Breast epithelium (tissue), 4 donors: ENCODE measurements around the gene HSDL2. TPM values are rescaled to one million over a fixed set of nuclear protein-coding genes. Genes with fewer than 3 reads are reported as not detected.
A peak's percentile ranks its signal among the peaks of the same experiment; 100 is the strongest.

Experiments used
- DNase-seq, 2 donors: peaks; one replicate each; pipeline ENCODE4 v3.0.0-alpha.2; 2019; ENCODE audit warnings: low spot score in 2 of 2
- H3K27ac ChIP-seq, 2 donors: fragments of 200-600 bp; sonication (generic) in 1 of 2; one replicate each; pipeline ENCODE4 v1.5.1; 2016 to 2019; ENCODE audit warnings: mild to moderate bottlenecking in 1 of 2
- H3K27me3 ChIP-seq, 2 donors: fragments of 200-600 bp; sonication (generic) in 1 of 2; one replicate each; pipeline versions ENCODE4 v1.5.1 to v1.6.0; 2017 to 2019; ENCODE audit warnings: control low read depth in 1 of 2, mild to moderate bottlenecking in 1 of 2
- H3K36me3 ChIP-seq: fragments of 200-600 bp; one replicate; pipeline ENCODE4 v1.5.1; 2019
- H3K4me1 ChIP-seq, 2 donors: fragments of 200-600 bp; sonication (generic); one replicate each; pipeline ENCODE4 v1.5.1; 2016 to 2019; ENCODE audit warnings: control low read depth in 1 of 2
- H3K4me3 ChIP-seq, 3 donors: fragments of 200-600 bp; sonication (generic); 1 replicate in 2 of 3; 2 replicates in 1 of 3; pipeline ENCODE4 v1.5.1; 2016 to 2019; ENCODE audit warnings: mild to moderate bottlenecking in 3 of 3, moderate library complexity in 2 of 3
- H3K9me3 ChIP-seq, 2 donors: fragments of 200-600 bp; sonication (generic) in 1 of 2; one replicate each; pipeline ENCODE4 v1.5.1; 2016 to 2019; ENCODE audit warnings: control low read depth in 1 of 2
- POLR2A ChIP-seq: fragments of 450-650 bp; IDR thresholded peaks from one replicate; pipeline ENCODE4 v1.6.1; 2016; ENCODE audit warnings: antibody characterized with exemption, mild to moderate bottlenecking, moderate library complexity
- POLR2AphosphoS5 ChIP-seq, 3 donors: sonication (generic); formaldehyde crosslinking; IDR thresholded peaks; one replicate each; pipeline ENCODE4 v1.6.1; 2017; ENCODE audit warnings: antibody characterized with exemption in 3 of 3
- intact Hi-C: fragments of 100-400 bp; cut with DNase I; formaldehyde crosslinking; loops from one replicate; pipeline ENCODE4 v1.15.1; 2023; ENCODE audit warnings: low total_unique reads
- total RNA-seq, 3 donors: library from RNA; depleted of rRNA; stranded (reverse); fragments of >200 nt; gene quantifications; one replicate each; pipeline ENCODE4 v1.1.0, GENCODE V29; 2016
- TF ChIP-seq, protein P1 (sequence below), 3 donors: fragments of 450-650 bp; IDR thresholded peaks; one replicate each; pipeline ENCODE4 v1.5.1; 2016 to 2017; ENCODE audit warnings: antibody characterized with exemption in 3 of 3, mild to moderate bottlenecking in 3 of 3, moderate library complexity in 3 of 3

Gene HSDL2
- total RNA-seq, 3 donors from 2014 or later: 30.7 to 124 (median 52.8) TPM

GRCh38 chr9:112379177-112380101 lies 469 bp upstream of the HSDL2 start:
- TF ChIP-seq, protein P1, sequence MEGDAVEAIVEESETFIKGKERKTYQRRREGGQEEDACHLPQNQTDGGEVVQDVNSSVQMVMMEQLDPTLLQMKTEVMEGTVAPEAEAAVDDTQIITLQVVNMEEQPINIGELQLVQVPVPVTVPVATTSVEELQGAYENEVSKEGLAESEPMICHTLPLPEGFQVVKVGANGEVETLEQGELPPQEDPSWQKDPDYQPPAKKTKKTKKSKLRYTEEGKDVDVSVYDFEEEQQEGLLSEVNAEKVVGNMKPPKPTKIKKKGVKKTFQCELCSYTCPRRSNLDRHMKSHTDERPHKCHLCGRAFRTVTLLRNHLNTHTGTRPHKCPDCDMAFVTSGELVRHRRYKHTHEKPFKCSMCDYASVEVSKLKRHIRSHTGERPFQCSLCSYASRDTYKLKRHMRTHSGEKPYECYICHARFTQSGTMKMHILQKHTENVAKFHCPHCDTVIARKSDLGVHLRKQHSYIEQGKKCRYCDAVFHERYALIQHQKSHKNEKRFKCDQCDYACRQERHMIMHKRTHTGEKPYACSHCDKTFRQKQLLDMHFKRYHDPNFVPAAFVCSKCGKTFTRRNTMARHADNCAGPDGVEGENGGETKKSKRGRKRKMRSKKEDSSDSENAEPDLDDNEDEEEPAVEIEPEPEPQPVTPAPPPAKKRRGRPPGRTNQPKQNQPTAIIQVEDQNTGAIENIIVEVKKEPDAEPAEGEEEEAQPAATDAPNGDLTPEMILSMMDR (IDR thresholded peaks at IDR 0.05): no peak
- TF ChIP-seq POLR2AphosphoS5 (IDR thresholded peaks at IDR 0.05) (peak; percentile 73 to 88 (median 77)), POLR2A (peak; percentile 64)
- H3K4me1 ChIP-seq: peaks cover 0 to 5% of the 10 kb centered on the region in 2 donors
- no peaks in the 10 kb centered on the region for H3K36me3 ChIP-seq
- no peaks in the 10 kb centered on the region for H3K27me3 ChIP-seq
- intact Hi-C loops: loop anchor here (5.0 kb wide), 1 partner anchor 622 kb away; no protein-coding TSS in a partner anchor
- H3K9me3 ChIP-seq: no peaks in the 10 kb centered on the region
- peak overlapping the region; percentile 63 to 94 (median 78) for H3K4me3 ChIP-seq
- H3K27ac ChIP-seq: peak overlapping the region; percentile 95 to 97
- peak; percentile 98 to 99 for DNase-seq

DNA sequence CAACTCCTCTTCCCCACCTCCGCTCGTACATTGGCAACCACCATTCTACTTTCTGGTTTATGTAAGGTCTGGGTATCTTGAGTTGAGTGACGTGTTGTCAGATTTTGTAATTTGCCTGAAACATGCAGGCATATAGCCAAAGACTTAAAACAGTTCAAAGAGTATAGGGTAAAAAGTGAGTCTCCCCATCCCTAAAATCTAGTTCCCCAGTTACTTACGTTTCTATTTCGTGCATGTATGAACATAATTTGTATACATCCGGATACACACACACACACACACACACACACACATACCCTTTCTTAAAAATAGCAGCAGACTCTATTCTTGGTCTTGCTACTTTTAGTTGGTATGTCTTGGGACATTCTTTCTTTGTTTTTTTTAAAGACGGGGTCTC lies 915 bp downstream of the HSDL2 start:
- Histone ChIP-seq H3K9me3 (no peaks in the 10 kb centered on the region), H3K4me3 (peak overlapping the region; percentile 63 to 94 (median 78)), H3K36me3 (no peaks in the 10 kb centered on the region), H3K27ac (no peak overlapping the region), H3K4me1 (peaks cover 0 to 5% of the 10 kb centered on the region in 2 donors), H3K27me3 (no peaks in the 10 kb centered on the region)
- TF ChIP-seq, protein P1 (IDR thresholded peaks at IDR 0.05): no peak
- TF ChIP-seq POLR2AphosphoS5 (IDR thresholded peaks at IDR 0.05): no peak
- TF ChIP-seq POLR2A: no peak
- DNase-seq: no peak
- intact Hi-C loops: no loop called here

- intact Hi-C loops: no loop called here
Observed at GRCh38 chr9:112382066-112382465, 2.2 kb downstream of the HSDL2 start.

GRCh38 chr9:112382501-112383364 lies 2.8 kb downstream of the HSDL2 start:
- Histone ChIP-seq H3K9me3 (no peaks in the 10 kb centered on the region), H3K4me1 (peaks cover 0 to 3% of the 10 kb centered on the region in 2 donors), H3K4me3 (no peak overlapping the region), H3K27ac (no peak overlapping the region), H3K27me3 (no peaks in the 10 kb centered on the region), H3K36me3 (no peaks in the 10 kb centered on the region)
- TF ChIP-seq POLR2A: no peak
- TF ChIP-seq, protein P1 (IDR thresholded peaks at IDR 0.05): no peak
- no peak for TF ChIP-seq POLR2AphosphoS5 (IDR thresholded peaks at IDR 0.05)
- DNase-seq: no peak
- intact Hi-C loops: no loop called here

More at GRCh38 chr9:112382066-112382465, 2.2 kb downstream of the HSDL2 start:
- Histone ChIP-seq H3K4me3 (no peak overlapping the region), H3K4me1 (peaks cover 0 to 5% of the 10 kb centered on the region in 2 donors), H3K36me3 (no peaks in the 10 kb centered on the region), H3K9me3 (no peaks in the 10 kb centered on the region), H3K27ac (no peak overlapping the region), H3K27me3 (no peaks in the 10 kb centered on the region)
- DNase-seq: no peak
- TF ChIP-seq POLR2A (no peak), POLR2AphosphoS5 (IDR thresholded peaks at IDR 0.05) (no peak)
- TF ChIP-seq, protein P1 (IDR thresholded peaks at IDR 0.05): no peak
